PC-3 (cell line): Measurements from ENCODE around the gene APOA4. TPM values are rescaled to one million over a fixed set of nuclear protein-coding genes. Genes with fewer than 3 reads are reported as not detected.

Experiments used
- ATAC-seq: fragments of 200-7000 bp; cut with Tn5 transposase; 2 replicates; pipeline ENCODE4 v1.9.1; 2020; ENCODE audit warnings: mild to moderate bottlenecking, moderate library complexity
- BruUV-seq: library from RNA; stranded (reverse); fragments of 400-500 nt; replicated peaks from 2 replicates; lab custom pipeline; 2021; lab: Mats Ljungman, UMichigan
- CTCF ChIA-PET: fragments of 300-600 bp; sonication (Branson Sonifier 250); formaldehyde crosslinking; loops from one replicate; lab custom pipeline; 2022; ENCODE audit warnings: antibody characterized with exemption; lab: Charles Lee
- POLR2A ChIA-PET: fragments of 300-600 bp; sonication (Branson Sonifier 250); formaldehyde crosslinking; loops from one replicate; lab custom pipeline; 2022; ENCODE audit warnings: antibody characterized with exemption; ENCODE audit not compliant: unreplicated experiment; lab: Charles Lee
- DNase-seq: peaks from one replicate; pipeline ENCODE4 v3.0.0-alpha.2; 2015
- H2AFZ ChIP-seq: fragments of 300-600 bp; sonication (generic); 2 replicates; pipeline ENCODE4 v1.6.0; 2016; ENCODE audit warnings: antibody characterized with exemption, low read length
- H3F3A ChIP-seq: fragments of 300-600 bp; sonication (generic); one replicate; pipeline ENCODE4 v1.6.0; 2017; ENCODE audit warnings: antibody characterized with exemption, low read length, control low read depth, mild to moderate bottlenecking; ENCODE audit not compliant: unreplicated experiment
- H3K27ac ChIP-seq: fragments of 300-600 bp; sonication (generic); 2 replicates; pipeline ENCODE4 v1.5.1; 2016; ENCODE audit warnings: mild to moderate bottlenecking, low read length
- H3K27me3 ChIP-seq: fragments of 300-600 bp; sonication (generic); 2 replicates; pipeline ENCODE4 v1.6.1; 2016; ENCODE audit warnings: low read length, mixed read lengths
- H3K36me3 ChIP-seq: fragments of 300-600 bp; sonication (generic); 2 replicates; pipeline ENCODE4 v1.6.1; 2016; ENCODE audit warnings: low read depth, mixed run types, low read length, mixed read lengths
- H3K4me1 ChIP-seq: fragments of 300-600 bp; sonication (generic); 2 replicates; pipeline ENCODE4 v1.5.1; 2016; ENCODE audit warnings: low read length; ENCODE audit not compliant: insufficient read depth
- H3K4me2 ChIP-seq: fragments of 300-600 bp; sonication (generic); 2 replicates; pipeline ENCODE4 v1.6.0; 2016; ENCODE audit warnings: low read length
- H3K4me3 ChIP-seq: fragments of 300-600 bp; sonication (generic); 2 replicates; pipeline ENCODE4 v1.5.1; 2016; ENCODE audit warnings: mild to moderate bottlenecking, low read length, mixed read lengths
- H3K79me2 ChIP-seq: fragments of 300-600 bp; sonication (generic); 2 replicates; pipeline ENCODE4 v1.6.1; 2017; ENCODE audit warnings: low read length, mixed read lengths
- H3K9ac ChIP-seq: fragments of 300-600 bp; sonication (generic); 2 replicates; pipeline ENCODE4 v1.6.0; 2016; ENCODE audit warnings: mild to moderate bottlenecking, low read length
- H3K9me2 ChIP-seq: fragments of 300-600 bp; sonication (generic); replicated peaks from 2 replicates; pipeline ENCODE4 v1.6.1; 2016; ENCODE audit warnings: mixed run types, low read length, mixed read lengths
- H3K9me3 ChIP-seq: fragments of 300-600 bp; sonication (generic); 2 replicates; pipeline ENCODE4 v1.6.1; 2016; ENCODE audit warnings: low read length, mixed read lengths
- H4K20me1 ChIP-seq: fragments of 300-600 bp; sonication (generic); 2 replicates; pipeline ENCODE4 v1.6.1; 2016; ENCODE audit warnings: low read length, mixed read lengths
- EZH2 ChIP-seq: fragments of 300-600 bp; sonication (generic); IDR thresholded peaks from one replicate; pipeline ENCODE4 v1.6.1; 2017; ENCODE audit warnings: antibody characterized with exemption, mild to moderate bottlenecking, low read length; ENCODE audit not compliant: unreplicated experiment
- EZH2phosphoT487 ChIP-seq: fragments of 300-600 bp; sonication (generic); IDR thresholded peaks from 2 replicates; pipeline ENCODE4 v1.6.1; 2018; ENCODE audit warnings: mild to moderate bottlenecking, antibody characterized with exemption, low read length, borderline replicate concordance
- intact Hi-C: fragments of 100-400 bp; cut with micrococcal nuclease; formaldehyde crosslinking; loops from 2 replicates; pipeline ENCODE4 v1.9.0; 2023
- total RNA-seq: library from RNA; depleted of rRNA; stranded (reverse); fragments of >200 nt; gene quantifications from 2 replicates; pipeline ENCODE4 v1.2.3, GENCODE V29; 2014
- TF ChIP-seq, protein P1 (sequence below): fragments of 300-600 bp; sonication (generic); conservative IDR thresholded peaks from 2 replicates; pipeline ENCODE4 v1.5.1; 2017; ENCODE audit warnings: antibody characterized with exemption, low read depth, mild to moderate bottlenecking, low read length

The APOA4 gene
- total RNA-seq, 1 experiment from 2014 or later: not detected

- Histone ChIP-seq H3K4me1 (no peaks in the 10 kb centered on the region), H3K4me3 (no peak overlapping the region), H3K9me2 (no peaks in the 10 kb centered on the region; the same call in 1 of the 2 replicates), H4K20me1 (no peaks in the 10 kb centered on the region), H3K9me3 (no peaks in the 10 kb centered on the region), H2AFZ (no peak overlapping the region), H3K79me2 (no peaks in the 10 kb centered on the region), H3F3A (no peaks in the 10 kb centered on the region), H3K9ac (no peak overlapping the region), H3K27ac (no peak overlapping the region), H3K4me2 (no peak overlapping the region), H3K36me3 (no peaks in the 10 kb centered on the region), H3K27me3 (no peaks in the 10 kb centered on the region)
- CTCF ChIA-PET: no interaction called here
- no peak for TF ChIP-seq EZH2
- TF ChIP-seq, protein P1, sequence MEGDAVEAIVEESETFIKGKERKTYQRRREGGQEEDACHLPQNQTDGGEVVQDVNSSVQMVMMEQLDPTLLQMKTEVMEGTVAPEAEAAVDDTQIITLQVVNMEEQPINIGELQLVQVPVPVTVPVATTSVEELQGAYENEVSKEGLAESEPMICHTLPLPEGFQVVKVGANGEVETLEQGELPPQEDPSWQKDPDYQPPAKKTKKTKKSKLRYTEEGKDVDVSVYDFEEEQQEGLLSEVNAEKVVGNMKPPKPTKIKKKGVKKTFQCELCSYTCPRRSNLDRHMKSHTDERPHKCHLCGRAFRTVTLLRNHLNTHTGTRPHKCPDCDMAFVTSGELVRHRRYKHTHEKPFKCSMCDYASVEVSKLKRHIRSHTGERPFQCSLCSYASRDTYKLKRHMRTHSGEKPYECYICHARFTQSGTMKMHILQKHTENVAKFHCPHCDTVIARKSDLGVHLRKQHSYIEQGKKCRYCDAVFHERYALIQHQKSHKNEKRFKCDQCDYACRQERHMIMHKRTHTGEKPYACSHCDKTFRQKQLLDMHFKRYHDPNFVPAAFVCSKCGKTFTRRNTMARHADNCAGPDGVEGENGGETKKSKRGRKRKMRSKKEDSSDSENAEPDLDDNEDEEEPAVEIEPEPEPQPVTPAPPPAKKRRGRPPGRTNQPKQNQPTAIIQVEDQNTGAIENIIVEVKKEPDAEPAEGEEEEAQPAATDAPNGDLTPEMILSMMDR: no peak
- no peak for TF ChIP-seq EZH2phosphoT487
- DNase-seq (no peak), ATAC-seq (no peak)
- intact Hi-C loops: no loop called here
- POLR2A ChIA-PET: no interaction called here
- no TSS peak for BruUV-seq
Observed at GRCh38 chr11:116819049-116819448, 4.1 kb downstream of the APOA4 start.

- no peaks in the 10 kb centered on the region for H3F3A ChIP-seq
- H3K9me3 ChIP-seq: no peaks in the 10 kb centered on the region
- no peaks in the 10 kb centered on the region for H4K20me1 ChIP-seq
- no peak overlapping the region for H3K4me2 ChIP-seq
- no peak overlapping the region for H2AFZ ChIP-seq
- no peak for TF ChIP-seq EZH2phosphoT487
- no peak for TF ChIP-seq EZH2
- TF ChIP-seq, protein P1: no peak
- H3K9me2 ChIP-seq: no peaks in the 10 kb centered on the region; the same call in 1 of the 2 replicates
- H3K4me3 ChIP-seq: no peak overlapping the region
- POLR2A ChIA-PET: no interaction called here
- H3K27me3 ChIP-seq: no peaks in the 10 kb centered on the region
- DNase-seq: no peak
- intact Hi-C loops: no loop called here
- ATAC-seq: no peak
- H3K36me3 ChIP-seq: no peaks in the 10 kb centered on the region
- no peak overlapping the region for H3K9ac ChIP-seq
- CTCF ChIA-PET: no interaction called here
- no peaks in the 10 kb centered on the region for H3K79me2 ChIP-seq
- no TSS peak for BruUV-seq
- no peak overlapping the region for H3K27ac ChIP-seq
- no peaks in the 10 kb centered on the region for H3K4me1 ChIP-seq
Observed at GRCh38 chr11:116814502-116814901, 8.6 kb downstream of the APOA4 start.

GRCh38 chr11:116813781-116814471 lies 9.2 kb downstream of the APOA4 start:
- no peaks in the 10 kb centered on the region for H3K36me3 ChIP-seq
- no peaks in the 10 kb centered on the region for H3K27me3 ChIP-seq
- no peak overlapping the region for H3K4me2 ChIP-seq
- ChIA-PET POLR2A (no interaction called here), CTCF (no interaction called here)
- intact Hi-C loops: no loop called here
- H3K4me1 ChIP-seq: peaks cover 2% of the 10 kb centered on the region; the same call in 1 of the 2 replicates
- no peaks in the 10 kb centered on the region for H3K9me3 ChIP-seq
- no peak for DNase-seq
- no peak overlapping the region for H3K27ac ChIP-seq
- no peak for ATAC-seq
- H3K9me2 ChIP-seq: no peaks in the 10 kb centered on the region; the same call in 1 of the 2 replicates
- no peak overlapping the region for H2AFZ ChIP-seq
- TF ChIP-seq EZH2phosphoT487: no peak
- TF ChIP-seq EZH2: no peak
- TF ChIP-seq, protein P1: no peak
- no peak overlapping the region for H3K9ac ChIP-seq
- no peaks in the 10 kb centered on the region for H3K79me2 ChIP-seq
- H4K20me1 ChIP-seq: no peaks in the 10 kb centered on the region
- BruUV-seq: no TSS peak
- H3F3A ChIP-seq: no peaks in the 10 kb centered on the region
- no peak overlapping the region for H3K4me3 ChIP-seq
